Fibroblast of lung (primary cell): Measurements from ENCODE around the gene ABCC9.

Experiments used
- CTCF ChIP-seq, 2 donors: IDR thresholded peaks in 1 of 2; conservative IDR thresholded peaks in 1 of 2; 1 replicate in 1 of 2; 2 replicates in 1 of 2; pipeline ENCODE4 v1.5.1; 2011 to 2012; ENCODE audit warnings: low read length in 2 of 2, control low read depth in 1 of 2, inconsistent platforms in 1 of 2, low read depth in 1 of 2, mild to moderate bottlenecking in 1 of 2
- EZH2 ChIP-seq: IDR thresholded peaks from 2 replicates; pipeline ENCODE4 v1.5.1; 2012; ENCODE audit warnings: low read length, control low read depth, mild to moderate bottlenecking; ENCODE audit errors: missing control alignments

GRCh38 chr12:21825886-21826617 lies 115.2 kb downstream of the ABCC9 start:
- TF ChIP-seq CTCF (conservative IDR thresholded peaks at IDR 0.05 in 1 of 2, IDR thresholded peaks at IDR 0.05 in 1 of 2; ENCODE audit: low read depth in 1 of 2, low read length in 2 of 2) (no peak), EZH2 (no peak)
